Neural cell (in vitro differentiated cells): Measurements from ENCODE around the gene POU5F2.

Experiments
- CTCF ChIP-seq: fragments of 450-650 bp; IDR thresholded peaks from 2 replicates; pipeline ENCODE4 v1.5.1; 2014; ENCODE audit warnings: antibody characterized with exemption, mild to moderate bottlenecking, moderate library complexity; ENCODE audit not compliant: poor library complexity, severe bottlenecking
- EP300 ChIP-seq: fragments of 450-650 bp; conservative IDR thresholded peaks from 2 replicates; pipeline ENCODE4 v1.6.1; 2014; ENCODE audit warnings: antibody characterized with exemption, mild to moderate bottlenecking, moderate library complexity; ENCODE audit not compliant: poor library complexity, severe bottlenecking
- EZH2 ChIP-seq: fragments of 200-600, 300-800 bp; shearing (Covaris generic), sonication (generic); IDR thresholded peaks from 2 replicates; pipeline ENCODE4 v1.6.1; 2014; ENCODE audit warnings: antibody characterized with exemption, low read length, borderline replicate concordance, mild to moderate bottlenecking; ENCODE audit not compliant: insufficient read depth, poor library complexity, severe bottlenecking
- MXI1 ChIP-seq: fragments of 450-650 bp; conservative IDR thresholded peaks from 2 replicates; pipeline ENCODE4 v1.6.1; 2014; ENCODE audit warnings: antibody characterized with exemption, mild to moderate bottlenecking; ENCODE audit not compliant: poor library complexity, severe bottlenecking
- POLR2AphosphoS5 ChIP-seq: IDR thresholded peaks from 2 replicates; pipeline ENCODE4 v1.6.1; 2012
- RAD21 ChIP-seq: fragments of 450-650 bp; conservative IDR thresholded peaks from 2 replicates; pipeline ENCODE4 v1.6.1; 2014; ENCODE audit warnings: antibody characterized with exemption, mild to moderate bottlenecking, moderate library complexity
- REST ChIP-seq: IDR thresholded peaks from 2 replicates; pipeline ENCODE4 v1.6.1; 2012; ENCODE audit warnings: borderline replicate concordance
- SMC3 ChIP-seq: fragments of 450-650 bp; conservative IDR thresholded peaks from 2 replicates; pipeline ENCODE4 v1.6.1; 2014; ENCODE audit warnings: antibody characterized with exemption, mild to moderate bottlenecking, moderate library complexity; ENCODE audit not compliant: poor library complexity
- TAF1 ChIP-seq: IDR thresholded peaks from 2 replicates; pipeline ENCODE4 v1.6.1; 2012; ENCODE audit warnings: low read depth

GRCh38 chr5:93723005-93723404 lies 18.4 kb downstream of the POU5F2 start:
- TF ChIP-seq CTCF (no peak), REST (no peak), EP300 (no peak), EZH2 (no peak), POLR2AphosphoS5 (no peak), TAF1 (no peak), SMC3 (no peak), RAD21 (no peak), MXI1 (no peak)
